Peyer's patch (tissue), 4 donors: ENCODE results near the gene CADPS2. TPM values are rescaled to one million over a fixed set of nuclear protein-coding genes. Genes with fewer than 3 reads are reported as not detected.

ENCODE experiments used
- DNase-seq, 3 donors: peaks; one replicate each; pipeline ENCODE4 v3.0.0-alpha.2; 2017 to 2019
- H3K27ac ChIP-seq, 4 donors: fragments of 200-600 bp; sonication (generic); one replicate each; pipeline ENCODE4 v1.5.1; 2016 to 2019
- H3K27me3 ChIP-seq, 2 donors: fragments of 200-600 bp; sonication (generic); one replicate each; pipeline ENCODE4 v1.5.1; 2019
- H3K36me3 ChIP-seq, 3 donors: fragments of 200-600 bp; sonication (generic); one replicate each; pipeline ENCODE4 v1.5.1; 2016 to 2019
- H3K4me1 ChIP-seq, 4 donors: fragments of 200-600 bp; sonication (generic); one replicate each; pipeline ENCODE4 v1.5.1; 2016 to 2019
- H3K4me3 ChIP-seq, 4 donors: fragments of 200-600 bp; sonication (generic); 1 replicate in 3 of 4; 2 replicates in 1 of 4; pipeline ENCODE4 v1.5.1; 2016 to 2019; ENCODE audit warnings: mild to moderate bottlenecking in 1 of 4
- H3K9me3 ChIP-seq, 4 donors: fragments of 200-600 bp; sonication (generic); one replicate each; pipeline ENCODE4 v1.5.1; 2016 to 2019; ENCODE audit warnings: mild to moderate bottlenecking in 1 of 4
- CTCF ChIP-seq, 6 experiments: fragments of 450-650 bp in 4 of 6; fragments of 200-600 bp in 2 of 6; sonication (generic) in 1 of 6; IDR thresholded peaks; one replicate each; pipeline ENCODE4 v1.5.1; 2017 to 2019; ENCODE audit warnings: antibody characterized with exemption in 6 of 6, mild to moderate bottlenecking in 3 of 6, moderate library complexity in 1 of 6
- POLR2A ChIP-seq, 2 donors: fragments of 450-650 bp; IDR thresholded peaks; one replicate each; pipeline ENCODE4 v1.5.1; 2017; ENCODE audit warnings: antibody characterized with exemption in 2 of 2, mild to moderate bottlenecking in 2 of 2, moderate library complexity in 2 of 2
- total RNA-seq, 4 donors: library from RNA; depleted of rRNA; stranded (reverse); fragments of >200 nt; gene quantifications; one replicate each; pipeline ENCODE4 v1.1.0, GENCODE V29; 2016

Gene CADPS2
- total RNA-seq, 4 donors from 2014 or later: 11.4 to 21.5 (median 16.5) TPM

- H3K36me3 ChIP-seq: no peaks in the 10 kb centered on the region
- no peaks in the 10 kb centered on the region for H3K9me3 ChIP-seq
- DNase-seq: no peak
- no peaks in the 10 kb centered on the region for H3K27me3 ChIP-seq
- H3K4me1 ChIP-seq: no peaks in the 10 kb centered on the region
- H3K4me3 ChIP-seq: no peak overlapping the region
- no peak overlapping the region for H3K27ac ChIP-seq
- TF ChIP-seq CTCF (IDR thresholded peaks at IDR 0.05): no peak
- TF ChIP-seq POLR2A (IDR thresholded peaks at IDR 0.05): no peak
These were observed 473.4 kb downstream of the CADPS2 start for GRCh38 chr7:122412883-122413282.

GRCh38 chr7:122412441-122412840 is 473.8 kb downstream of the CADPS2 start:
- no peaks in the 10 kb centered on the region for H3K36me3 ChIP-seq
- no peak for TF ChIP-seq CTCF (IDR thresholded peaks at IDR 0.05)
- no peak for TF ChIP-seq POLR2A (IDR thresholded peaks at IDR 0.05)
- no peaks in the 10 kb centered on the region for H3K9me3 ChIP-seq

GRCh38 chr7:122407195-122407594 is 479.1 kb downstream of the CADPS2 start:
- no peak for DNase-seq
- TF ChIP-seq POLR2A (IDR thresholded peaks at IDR 0.05) (no peak), CTCF (IDR thresholded peaks at IDR 0.05) (no peak)
- no peak overlapping the region for H3K4me3 ChIP-seq
- H3K9me3 ChIP-seq: no peaks in the 10 kb centered on the region
- H3K4me1 ChIP-seq: no peaks in the 10 kb centered on the region
- H3K27ac ChIP-seq: no peak overlapping the region
- H3K36me3 ChIP-seq: no peaks in the 10 kb centered on the region
- no peaks in the 10 kb centered on the region for H3K27me3 ChIP-seq

More at GRCh38 chr7:122412441-122412840, 473.8 kb downstream of the CADPS2 start:
- no peaks in the 10 kb centered on the region for H3K27me3 ChIP-seq
- no peak overlapping the region for H3K4me3 ChIP-seq
- no peaks in the 10 kb centered on the region for H3K4me1 ChIP-seq
- H3K27ac ChIP-seq: no peak overlapping the region
- no peak for DNase-seq

GRCh38 chr7:122403113-122403512 is 483.1 kb downstream of the CADPS2 start:
- no peaks in the 10 kb centered on the region for H3K9me3 ChIP-seq
- no peak overlapping the region for H3K27ac ChIP-seq
- no peaks in the 10 kb centered on the region for H3K4me1 ChIP-seq
- DNase-seq: no peak
- no peaks in the 10 kb centered on the region for H3K36me3 ChIP-seq
- no peak for TF ChIP-seq POLR2A (IDR thresholded peaks at IDR 0.05)
- no peak overlapping the region for H3K4me3 ChIP-seq
- no peaks in the 10 kb centered on the region for H3K27me3 ChIP-seq

GRCh38 chr7:122402235-122402634 is 484.0 kb downstream of the CADPS2 start:
- no peak for TF ChIP-seq POLR2A (IDR thresholded peaks at IDR 0.05)
- no peak for TF ChIP-seq CTCF (IDR thresholded peaks at IDR 0.05)
- H3K9me3 ChIP-seq: no peaks in the 10 kb centered on the region
- no peak for DNase-seq
- H3K4me1 ChIP-seq: no peaks in the 10 kb centered on the region
- no peaks in the 10 kb centered on the region for H3K36me3 ChIP-seq
- H3K4me3 ChIP-seq: no peak overlapping the region
- no peaks in the 10 kb centered on the region for H3K27me3 ChIP-seq
- H3K27ac ChIP-seq: no peak overlapping the region

GRCh38 chr7:122397381-122397780 is 488.9 kb downstream of the CADPS2 start:
- H3K27me3 ChIP-seq: no peaks in the 10 kb centered on the region
- DNase-seq: no peak
- H3K9me3 ChIP-seq: no peaks in the 10 kb centered on the region
- TF ChIP-seq POLR2A (IDR thresholded peaks at IDR 0.05) (no peak), CTCF (IDR thresholded peaks at IDR 0.05) (no peak)
- no peak overlapping the region for H3K4me3 ChIP-seq
- no peaks in the 10 kb centered on the region for H3K4me1 ChIP-seq
- no peaks in the 10 kb centered on the region for H3K36me3 ChIP-seq
- no peak overlapping the region for H3K27ac ChIP-seq
